Tibial nerve (tissue), 4 donors: ENCODE results near the gene BCL7C. TPM values are rescaled to one million over a fixed set of nuclear protein-coding genes. Genes with fewer than 3 reads are reported as not detected.
A peak's percentile ranks its signal among the peaks of the same experiment; 100 is the strongest.
"Not testable (repeated sequence)": the region's sequence is repeated elsewhere in the genome, so short reads cannot be mapped to it uniquely, and the experiment has no call there.

Source experiments
- DNase-seq, 2 donors: peaks; one replicate each; pipeline ENCODE4 v3.0.0-alpha.2; 2019; ENCODE audit warnings: low spot score in 2 of 2
- H3K27ac ChIP-seq, 4 donors: fragments of 200-600 bp; sonication (generic) in 3 of 4; one replicate each; pipeline ENCODE4 v1.5.1; 2017 to 2019; ENCODE audit warnings: mild to moderate bottlenecking in 1 of 4
- H3K27me3 ChIP-seq, 2 donors: fragments of 200-600 bp; sonication (generic) in 1 of 2; one replicate each; pipeline versions ENCODE4 v1.5.1 to v1.6.0; 2017 to 2019
- H3K36me3 ChIP-seq, 3 donors: fragments of 200-600 bp; sonication (generic); one replicate each; pipeline ENCODE4 v1.5.1; 2018 to 2019
- H3K4me1 ChIP-seq, 4 donors: fragments of 200-600 bp; sonication (generic) in 3 of 4; one replicate each; pipeline ENCODE4 v1.5.1; 2017 to 2019
- H3K4me3 ChIP-seq, 4 donors: fragments of 200-600 bp; sonication (generic) in 3 of 4; one replicate each; pipeline ENCODE4 v1.5.1; 2017 to 2019; ENCODE audit warnings: mild to moderate bottlenecking in 1 of 4, moderate library complexity in 1 of 4
- H3K9me3 ChIP-seq, 4 donors: fragments of 200-600 bp; sonication (generic) in 3 of 4; one replicate each; pipeline ENCODE4 v1.5.1; 2017 to 2019
- CTCF ChIP-seq, 5 experiments: fragments of 200-600 bp in 3 of 5; fragments of 450-650 bp in 2 of 5; sonication (generic) in 3 of 5; IDR thresholded peaks; one replicate each; pipeline ENCODE4 v1.5.1; 2016 to 2019; ENCODE audit warnings: antibody characterized with exemption in 5 of 5, mild to moderate bottlenecking in 3 of 5, moderate library complexity in 2 of 5
- EP300 ChIP-seq, 2 donors: sonication (generic); formaldehyde crosslinking; IDR thresholded peaks; one replicate each; pipeline ENCODE4 v1.6.1; 2017; ENCODE audit warnings: antibody characterized with exemption in 2 of 2, mild to moderate bottlenecking in 1 of 2
- POLR2A ChIP-seq, 2 donors: fragments of 450-650 bp; IDR thresholded peaks; one replicate each; pipeline ENCODE4 v1.6.1; 2017; ENCODE audit warnings: antibody characterized with exemption in 2 of 2, mild to moderate bottlenecking in 2 of 2, moderate library complexity in 2 of 2
- whole genome bisulfite sequencing, 2 donors: methylation state at CpG; one replicate each; pipeline ENCODE4 v1.1.5; 2018; 5-methylcytosine and 5-hydroxymethylcytosine counted together
- total RNA-seq, 4 donors: library from RNA; depleted of rRNA; stranded (reverse); fragments of >200 nt; gene quantifications; one replicate each; pipeline ENCODE4 v1.1.0, GENCODE V29; 2016

Gene BCL7C
- total RNA-seq, 4 donors from 2014 or later, result 42.9 to 54.0 (median 48.2) TPM

DNA sequence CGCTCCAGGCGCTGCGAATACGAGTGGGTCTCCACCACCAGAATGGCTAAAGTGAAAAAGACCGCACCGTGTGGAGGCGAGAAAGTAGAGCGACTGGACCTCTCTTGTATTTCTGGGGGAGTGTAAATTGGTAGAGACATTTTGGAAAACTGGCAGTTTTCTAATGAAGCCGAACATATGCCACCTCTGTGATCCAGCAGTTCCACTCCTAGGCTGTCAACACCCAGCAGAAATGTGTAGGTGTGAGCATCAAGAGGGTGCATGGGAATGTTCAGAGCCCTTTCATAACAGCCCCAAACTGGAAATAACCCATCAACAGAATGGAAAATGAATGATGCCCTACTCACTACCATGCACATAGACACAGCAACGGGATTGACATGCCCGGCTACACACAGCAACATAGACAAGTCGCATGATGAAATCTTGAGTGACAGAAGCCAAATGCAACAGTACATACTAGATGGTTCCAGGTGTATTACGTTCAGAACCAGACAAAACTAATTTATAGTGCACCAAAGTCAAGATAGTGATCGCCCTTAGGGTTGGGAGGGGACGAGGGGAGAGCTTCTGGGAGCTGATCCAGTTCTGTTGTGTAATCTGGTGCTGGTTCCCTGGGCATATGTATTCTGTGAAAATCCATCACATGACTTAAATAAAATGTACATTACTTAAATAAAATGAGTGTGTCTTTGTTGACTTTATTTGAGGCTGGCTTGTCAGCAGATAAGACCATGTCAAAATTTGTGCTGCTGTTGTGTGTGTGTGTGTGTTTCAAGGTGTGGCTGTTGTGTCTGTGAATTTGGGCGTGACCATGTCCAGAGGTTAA lies 877 bp upstream of the BCL7C start:
- no peaks in the 10 kb centered on the region for H3K27me3 ChIP-seq
- WGBS, 2 donors, result 37 to 43% methylated on average over 16 of the region's 16 CpGs
- peaks cover 0 to 25% (median 0%) of the 10 kb centered on the region in 3 donors for H3K36me3 ChIP-seq
- TF ChIP-seq POLR2A (IDR thresholded peaks at IDR 0.05), result no peak
- TF ChIP-seq CTCF (IDR thresholded peaks at IDR 0.05), result no peak
- no peak for TF ChIP-seq EP300 (IDR thresholded peaks at IDR 0.05)
- H3K4me3 ChIP-seq, result peak overlapping the region; percentile 33 to 91 (median 48)
- no peaks in the 10 kb centered on the region for H3K9me3 ChIP-seq
- H3K4me1 ChIP-seq, result peaks cover 0 to 51% (median 31%) of the 10 kb centered on the region in 4 donors
- DNase-seq, result no peak
- peak overlapping the region; percentile 95 to 100 (median 100) for H3K27ac ChIP-seq

DNA sequence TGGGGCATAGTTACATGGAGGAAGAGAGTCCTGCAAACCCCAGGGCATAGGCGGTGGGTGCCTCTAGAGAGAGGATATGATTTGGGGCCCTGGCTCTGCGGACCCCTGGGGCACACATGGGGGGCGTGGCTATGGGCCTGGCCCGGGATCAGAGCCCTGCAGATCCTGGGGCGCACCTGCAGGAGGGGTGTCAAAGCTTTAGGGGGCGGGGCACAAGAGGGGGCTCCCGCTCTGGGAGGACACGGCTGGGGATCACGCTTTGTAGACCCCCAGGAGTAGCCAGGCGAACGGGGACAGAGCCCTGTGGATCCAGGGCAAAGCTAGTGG lies 497 bp downstream of the BCL7C start:
- Histone ChIP-seq H3K27ac (peak overlapping the region; percentile 95 to 100 (median 100)), H3K36me3 (peaks cover 0 to 38% (median 6%) of the 10 kb centered on the region in 3 donors), H3K9me3 (no peaks in the 10 kb centered on the region), H3K4me1 (peaks cover 0 to 51% (median 31%) of the 10 kb centered on the region in 4 donors), H3K27me3 (no peaks in the 10 kb centered on the region), H3K4me3 (peak overlapping the region; percentile 48 to 91 (median 73))
- TF ChIP-seq CTCF (IDR thresholded peaks at IDR 0.05) (no peak), POLR2A (IDR thresholded peaks at IDR 0.05) (no peak), EP300 (IDR thresholded peaks at IDR 0.05) (no peak)
- DNase-seq, result no peak
- WGBS, 2 donors, result 0 to 1% methylated on average over 10 to 11 of the region's 11 CpGs

- TF ChIP-seq POLR2A (IDR thresholded peaks at IDR 0.05), result no peak
- TF ChIP-seq EP300 (IDR thresholded peaks at IDR 0.05), result no peak
- no peak for TF ChIP-seq CTCF (IDR thresholded peaks at IDR 0.05)
- H3K4me1 ChIP-seq, result peaks cover 0 to 51% (median 31%) of the 10 kb centered on the region in 4 donors
- peaks cover 0 to 44% (median 6%) of the 10 kb centered on the region in 3 donors for H3K36me3 ChIP-seq
- peak overlapping the region; percentile 48 to 91 (median 73) for H3K4me3 ChIP-seq
- WGBS, 2 donors, result 29 to 52% methylated on average over 15 to 17 of the region's 20 CpGs
- H3K27ac ChIP-seq, result peak overlapping the region; percentile 95 to 100 (median 100)
- no peaks in the 10 kb centered on the region for H3K9me3 ChIP-seq
- DNase-seq, result no peak
- no peaks in the 10 kb centered on the region for H3K27me3 ChIP-seq
Measured at GRCh38 chr16:30892670-30893416, 1.0 kb downstream of the BCL7C start.

DNA sequence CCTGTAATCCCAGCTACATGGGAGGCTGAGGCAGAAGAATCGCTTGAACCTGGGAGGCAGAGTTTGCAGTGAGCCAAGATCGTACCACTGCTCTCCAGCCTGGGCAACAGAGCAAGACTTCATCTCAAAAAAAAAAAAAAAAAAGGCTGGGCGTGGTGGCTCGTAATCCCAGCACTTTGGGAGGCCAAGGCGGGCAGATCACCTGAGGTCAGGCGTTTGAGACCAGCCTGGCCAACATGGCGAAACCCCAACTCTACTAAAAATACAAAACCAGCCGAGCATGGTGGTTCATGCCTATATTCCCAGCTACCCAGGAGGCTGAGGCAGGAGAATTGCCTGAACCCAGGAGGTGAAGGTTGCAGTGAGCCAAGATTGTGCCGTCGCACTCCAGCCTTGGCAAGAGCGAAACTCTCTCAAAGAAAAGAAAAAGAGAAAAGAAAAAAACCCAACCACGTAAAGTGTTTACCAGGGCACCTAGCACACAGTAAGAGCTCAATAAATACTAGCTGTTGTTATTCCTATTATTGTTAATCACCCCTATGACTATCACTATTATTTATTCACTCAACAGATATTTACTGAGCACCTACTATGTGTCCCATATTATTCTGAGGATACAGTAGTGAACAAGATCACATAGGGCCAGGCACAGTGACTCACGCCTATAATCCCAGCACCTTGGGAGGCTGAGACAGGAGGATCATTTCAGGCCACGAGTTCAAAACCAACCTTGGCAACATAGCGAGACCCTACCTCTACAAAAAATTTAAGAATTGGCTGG lies 2.6 kb downstream of the BCL7C start:
- not testable (repeated sequence) for H3K9me3 ChIP-seq, H3K27ac ChIP-seq, H3K4me3 ChIP-seq, H3K27me3 ChIP-seq, DNase-seq
- Histone ChIP-seq H3K36me3 (peaks cover 0 to 60% (median 6%) of the 10 kb centered on the region in 3 donors), H3K4me1 (peaks cover 0 to 37% (median 28%) of the 10 kb centered on the region in 4 donors)
- WGBS, 2 donors, result 88 to 93% methylated on average over 15 of the region's 15 CpGs

DNA sequence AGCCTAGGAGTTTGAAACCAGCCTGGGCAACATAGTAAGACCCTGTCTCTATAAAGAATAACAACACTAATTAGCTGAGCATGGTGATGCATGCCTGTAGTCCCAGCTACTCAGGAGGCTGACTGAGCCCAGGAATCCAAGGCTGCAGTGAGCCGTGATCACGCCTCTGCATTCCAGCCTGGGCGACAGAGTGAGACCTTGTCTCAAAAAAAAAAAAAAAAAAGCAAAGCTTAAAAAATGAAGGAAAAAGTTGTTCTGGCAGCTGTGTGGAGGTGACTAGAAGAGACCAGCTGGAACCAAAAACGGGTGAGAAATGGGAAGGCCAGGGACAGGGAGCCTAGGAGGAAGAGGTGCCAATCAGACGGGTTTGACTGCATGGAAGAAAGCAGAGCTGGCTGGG lies 4.2 kb downstream of the BCL7C start:
- Histone ChIP-seq H3K27me3 (no peaks in the 10 kb centered on the region), H3K4me3 (no peak overlapping the region), H3K36me3 (peaks cover 0 to 75% (median 6%) of the 10 kb centered on the region in 3 donors), H3K9me3 (no peaks in the 10 kb centered on the region), H3K4me1 (peaks cover 0 to 22% (median 19%) of the 10 kb centered on the region in 4 donors), H3K27ac (no peak overlapping the region)
- no peak for TF ChIP-seq POLR2A (IDR thresholded peaks at IDR 0.05)
- no peak for DNase-seq
- WGBS, 2 donors, result 80 to 83% methylated on average over 5 of the region's 5 CpGs
